Endothelial cell of umbilical vein (primary cell): ENCODE measurements around the gene TAS2R1. TPM values are rescaled to one million over a fixed set of nuclear protein-coding genes. Genes with fewer than 3 reads are reported as not detected.

Experiments used
- BruUV-seq: library from RNA; stranded (reverse); fragments of 400-500 nt; replicated peaks from 2 replicates; lab custom pipeline; 2021; lab: Mats Ljungman, UMichigan
- CTCF ChIA-PET: fragments of 300-600, 350-600 bp; sonication (Branson Sonifier 250); formaldehyde crosslinking; loops from one replicate; lab custom pipeline; 2021; ENCODE audit warnings: antibody characterized with exemption, inconsistent platforms; lab: Charles Lee
- POLR2A ChIA-PET: fragments of 300-600, 350-600 bp; sonication (Branson Sonifier 250); formaldehyde crosslinking; loops from one replicate; lab custom pipeline; 2021; ENCODE audit warnings: antibody characterized with exemption, inconsistent platforms; lab: Charles Lee
- DNase-seq: peaks from one replicate; pipeline ENCODE4 v3.0.0-alpha.2; 2011; ENCODE audit warnings: low read depth, low spot score
- FAIRE-seq: peaks from 2 replicates; lab custom pipeline; 2011; peaks lifted over from hg19 to GRCh38; lab: Jason Lieb, UNC
- H2AFZ ChIP-seq: 2 replicates; pipeline ENCODE4 v1.6.0; 2012; ENCODE audit warnings: low read depth, low read length, control low read depth, inconsistent platforms
- H3K27ac ChIP-seq: 2 replicates; pipeline ENCODE4 v1.5.1; 2011; ENCODE audit warnings: low read depth, mild to moderate bottlenecking, control low read depth, low read length, moderate library complexity; ENCODE audit not compliant: insufficient read depth
- H3K27me3 ChIP-seq, 2 experiments: 2 replicates each; pipeline versions ENCODE4 v1.6.0 to v1.6.1; 2011; ENCODE audit warnings: low read length in 2 of 2, mixed read lengths in 1 of 2; ENCODE audit not compliant: control insufficient read depth in 2 of 2, insufficient read depth in 2 of 2
- H3K36me3 ChIP-seq, 2 experiments: 2 replicates in 1 of 2; 3 replicates in 1 of 2; pipeline ENCODE4 v1.5.1; 2011; ENCODE audit warnings: low read length in 2 of 2, mild to moderate bottlenecking in 1 of 2, moderate library complexity in 1 of 2; ENCODE audit not compliant: control insufficient read depth in 2 of 2, insufficient read depth in 2 of 2; ENCODE audit errors: extremely low read depth in 1 of 2
- H3K4me1 ChIP-seq: 3 replicates; pipeline ENCODE4 v1.5.1; 2011; ENCODE audit warnings: mild to moderate bottlenecking, low read length; ENCODE audit not compliant: control insufficient read depth, insufficient read depth; ENCODE audit errors: extremely low read depth
- H3K4me2 ChIP-seq: 2 replicates; pipeline ENCODE4 v1.6.1; 2011; ENCODE audit warnings: low read length, control low read depth, mixed read lengths; ENCODE audit not compliant: insufficient read depth
- H3K4me3 ChIP-seq, 3 experiments: fragments of 200-600 bp in 1 of 3; sonication (generic), shearing (Covaris generic) in 1 of 3; replicated peaks in 1 of 3; 2 replicates each; pipeline ENCODE4 v1.5.1; 2011 to 2016; ENCODE audit warnings: control low read depth in 3 of 3, low read length in 3 of 3, mild to moderate bottlenecking in 2 of 3, inconsistent platforms in 1 of 3, low read depth in 1 of 3, moderate library complexity in 1 of 3; ENCODE audit not compliant: insufficient read depth in 1 of 3
- H3K79me2 ChIP-seq: 2 replicates; pipeline ENCODE4 v1.6.0; 2012; ENCODE audit warnings: low read length, inconsistent platforms; ENCODE audit not compliant: control insufficient read depth, insufficient read depth
- H3K9ac ChIP-seq: replicated peaks from 2 replicates; pipeline ENCODE3; 2011; ENCODE audit warnings: low read length, control low read depth; ENCODE audit not compliant: insufficient read depth; ENCODE audit errors: extremely low read depth
- H3K9me1 ChIP-seq: replicated peaks from 3 replicates; pipeline ENCODE4 v1.6.0; 2011; ENCODE audit warnings: mild to moderate bottlenecking, low read length; ENCODE audit not compliant: control insufficient read depth, insufficient read depth; ENCODE audit errors: extremely low read depth
- H3K9me3 ChIP-seq: replicated peaks from 2 replicates; pipeline ENCODE4 v1.5.1; 2012; ENCODE audit warnings: low read length, inconsistent platforms; ENCODE audit not compliant: control insufficient read depth, insufficient read depth
- H4K20me1 ChIP-seq: replicated peaks from 2 replicates; pipeline ENCODE3; 2011; ENCODE audit warnings: mild to moderate bottlenecking, low read length; ENCODE audit not compliant: control insufficient read depth, insufficient read depth; ENCODE audit errors: extremely low read depth
- EZH2 ChIP-seq: IDR thresholded peaks from 2 replicates; pipeline ENCODE4 v1.6.1; 2012; ENCODE audit warnings: borderline replicate concordance, low read depth, mild to moderate bottlenecking, moderate library complexity, low read length, inconsistent platforms; ENCODE audit not compliant: severe bottlenecking
- FOS ChIP-seq: IDR thresholded peaks from 2 replicates; pipeline ENCODE4 v1.6.1; 2011; ENCODE audit warnings: mild to moderate bottlenecking, low read length, moderate library complexity, borderline replicate concordance; ENCODE audit not compliant: insufficient read depth
- GATA2 ChIP-seq: IDR thresholded peaks from 2 replicates; pipeline ENCODE4 v1.7.0; 2011; ENCODE audit warnings: low read depth, mild to moderate bottlenecking, moderate library complexity, mixed read lengths, low read length; ENCODE audit not compliant: insufficient read length, insufficient read depth
- JUN ChIP-seq: IDR thresholded peaks from 2 replicates; pipeline ENCODE4 v1.6.1; 2011; ENCODE audit warnings: borderline replicate concordance, low read depth; ENCODE audit not compliant: insufficient read length, insufficient read depth
- POLR2A ChIP-seq: IDR thresholded peaks from 2 replicates; pipeline ENCODE4 v1.6.1; 2012; ENCODE audit warnings: low read depth, mild to moderate bottlenecking, control low read depth, low read length
- dilution Hi-C: fragments of 300-500 bp; cut with MboI; formaldehyde crosslinking; loops from one replicate; pipeline ENCODE4 v1.15.0; 2019; ENCODE audit warnings: low sequenced_read_pairs; ENCODE audit not compliant: extremely low pct_ligation_motif_present
- intact Hi-C: fragments of 100-400 bp; cut with micrococcal nuclease; formaldehyde crosslinking; loops from one replicate; pipeline ENCODE4 v1.10.0; 2022
- polyA plus RNA-seq, 4 experiments: library from polyadenylated mRNA; depleted of rRNA in 3 of 4; stranded (reverse) in 3 of 4; unstranded in 1 of 4; fragments of >200 nt; gene quantifications; 2 replicates each; pipeline versions ENCODE4 v1.2.1 to v1.2.3, GENCODE V29; 2011 to 2012; ENCODE audit warnings: missing spikeins in 1 of 4
- total RNA-seq: library from RNA; stranded (reverse); gene quantifications from 2 replicates; pipeline ENCODE4 v1.2.3, GENCODE V29; 2021
- TF ChIP-seq, protein P1 (sequence below), 2 donors: IDR thresholded peaks; 1 replicate in 1 of 2; 2 replicates in 1 of 2; pipeline ENCODE4 v1.5.1; 2011; ENCODE audit warnings: low read length in 2 of 2, mild to moderate bottlenecking in 2 of 2, moderate library complexity in 2 of 2, control low read depth in 1 of 2, inconsistent platforms in 1 of 2, low read depth in 1 of 2; ENCODE audit not compliant: insufficient read depth in 1 of 2; ENCODE audit errors: extremely low read depth in 1 of 2
- TF ChIP-seq, protein P2 (sequence below): IDR thresholded peaks from 2 replicates; pipeline ENCODE4 v1.6.1; 2011; ENCODE audit not compliant: insufficient read depth, insufficient read length

Gene TAS2R1
- total and polyA plus RNA-seq, 2 donors (not counting 3 experiments of a cell fraction or from before 2014, with no cell fraction given): not detected

DNA sequence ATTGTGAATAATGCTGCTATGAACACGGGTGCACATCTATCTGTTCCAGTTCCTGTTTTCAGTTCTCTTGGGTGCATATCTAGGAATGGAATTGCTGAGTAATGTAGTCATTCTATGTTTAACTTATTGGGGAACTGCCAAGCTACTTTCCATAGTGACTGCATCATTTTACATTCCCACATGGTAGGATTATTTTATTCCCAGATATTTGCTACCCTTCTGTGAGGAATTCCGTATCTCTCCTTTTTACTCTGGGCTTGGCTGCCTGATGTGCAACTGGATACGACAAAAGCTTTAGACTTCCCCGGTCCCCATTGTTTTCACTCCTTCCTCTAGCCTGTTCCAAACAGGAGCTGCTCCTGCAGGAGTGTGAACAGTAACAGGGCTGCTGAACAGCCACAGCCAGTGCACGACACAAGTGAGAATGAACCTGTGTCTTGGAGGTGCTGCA is 7.2 kb downstream of the TAS2R1 start:
- H3K27me3 ChIP-seq: no peaks in the 10 kb centered on the region
- H3K4me1 ChIP-seq: no peaks in the 10 kb centered on the region
- no peak for TF ChIP-seq GATA2
- TF ChIP-seq JUN: no peak
- no peak for TF ChIP-seq EZH2
- TF ChIP-seq, protein P1, sequence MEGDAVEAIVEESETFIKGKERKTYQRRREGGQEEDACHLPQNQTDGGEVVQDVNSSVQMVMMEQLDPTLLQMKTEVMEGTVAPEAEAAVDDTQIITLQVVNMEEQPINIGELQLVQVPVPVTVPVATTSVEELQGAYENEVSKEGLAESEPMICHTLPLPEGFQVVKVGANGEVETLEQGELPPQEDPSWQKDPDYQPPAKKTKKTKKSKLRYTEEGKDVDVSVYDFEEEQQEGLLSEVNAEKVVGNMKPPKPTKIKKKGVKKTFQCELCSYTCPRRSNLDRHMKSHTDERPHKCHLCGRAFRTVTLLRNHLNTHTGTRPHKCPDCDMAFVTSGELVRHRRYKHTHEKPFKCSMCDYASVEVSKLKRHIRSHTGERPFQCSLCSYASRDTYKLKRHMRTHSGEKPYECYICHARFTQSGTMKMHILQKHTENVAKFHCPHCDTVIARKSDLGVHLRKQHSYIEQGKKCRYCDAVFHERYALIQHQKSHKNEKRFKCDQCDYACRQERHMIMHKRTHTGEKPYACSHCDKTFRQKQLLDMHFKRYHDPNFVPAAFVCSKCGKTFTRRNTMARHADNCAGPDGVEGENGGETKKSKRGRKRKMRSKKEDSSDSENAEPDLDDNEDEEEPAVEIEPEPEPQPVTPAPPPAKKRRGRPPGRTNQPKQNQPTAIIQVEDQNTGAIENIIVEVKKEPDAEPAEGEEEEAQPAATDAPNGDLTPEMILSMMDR (IDR thresholded peaks at IDR 0.05; ENCODE audit: extremely low read depth in 1 of 2, insufficient read depth in 1 of 2, low read depth in 1 of 2, low read length in 2 of 2): no peak
- TF ChIP-seq FOS: no peak
- no peak for TF ChIP-seq POLR2A
- TF ChIP-seq, protein P2, sequence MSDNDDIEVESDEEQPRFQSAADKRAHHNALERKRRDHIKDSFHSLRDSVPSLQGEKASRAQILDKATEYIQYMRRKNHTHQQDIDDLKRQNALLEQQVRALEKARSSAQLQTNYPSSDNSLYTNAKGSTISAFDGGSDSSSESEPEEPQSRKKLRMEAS: no peak
- FAIRE-seq (no peak), DNase-seq (no peak)
- dilution Hi-C loops (no loop called here), intact Hi-C loops (no loop called here)
- no peaks in the 10 kb centered on the region for H3K36me3 ChIP-seq
- H3K27ac ChIP-seq: no peak overlapping the region
- H4K20me1 ChIP-seq: no peaks in the 10 kb centered on the region
- H3K4me3 ChIP-seq: no peak overlapping the region
- H3K79me2 ChIP-seq: no peaks in the 10 kb centered on the region
- no peaks in the 10 kb centered on the region for H3K9me1 ChIP-seq
- peaks cover 5% of the 10 kb centered on the region for H3K9me3 ChIP-seq
- ChIA-PET CTCF (no interaction called here), POLR2A (no interaction called here)
- H2AFZ ChIP-seq: no peak overlapping the region
- no peak overlapping the region for H3K9ac ChIP-seq
- BruUV-seq: no TSS peak
- H3K4me2 ChIP-seq: no peak overlapping the region
